DOHH2 (cell line): ENCODE data around the gene LRRC4C.

Experiments used
- H3F3A ChIP-seq: fragments of 200-600 bp; sonication (generic), shearing (Covaris generic); 2 replicates; pipeline ENCODE4 v1.6.0; 2016; ENCODE audit warnings: antibody characterized with exemption, mild to moderate bottlenecking; ENCODE audit not compliant: control insufficient read depth, insufficient read depth
- H3K27ac ChIP-seq: fragments of 200-600 bp; sonication (generic); 2 replicates; pipeline ENCODE4 v1.5.1; 2014; ENCODE audit warnings: low read depth, mild to moderate bottlenecking, low read length, moderate library complexity
- H3K27me3 ChIP-seq: fragments of 200-600 bp; sonication (generic); 2 replicates; pipeline ENCODE4 v1.6.1; 2014; ENCODE audit warnings: mild to moderate bottlenecking, low read length, mixed read lengths; ENCODE audit not compliant: control insufficient read depth
- H3K36me3 ChIP-seq: fragments of 200-600 bp; sonication (generic); 2 replicates; pipeline ENCODE4 v1.6.1; 2014; ENCODE audit warnings: mild to moderate bottlenecking, low read length, moderate library complexity, mixed read lengths; ENCODE audit not compliant: control insufficient read depth
- H3K4me1 ChIP-seq: fragments of 200-600 bp; sonication (generic); 2 replicates; pipeline ENCODE4 v1.6.1; 2014; ENCODE audit warnings: mild to moderate bottlenecking, low read length, mixed read lengths; ENCODE audit not compliant: control insufficient read depth
- H3K4me2 ChIP-seq: fragments of 200-600 bp; sonication (generic); 2 replicates; pipeline ENCODE4 v1.6.0; 2014; ENCODE audit warnings: mild to moderate bottlenecking, low read length, moderate library complexity
- H3K4me3 ChIP-seq: fragments of 200-600 bp; sonication (generic); 2 replicates; pipeline ENCODE4 v1.5.1; 2014; ENCODE audit warnings: mild to moderate bottlenecking, low read length, mixed read lengths
- H3K79me2 ChIP-seq: fragments of 200-600 bp; sonication (generic); 2 replicates; pipeline ENCODE4 v1.6.1; 2014; ENCODE audit warnings: mild to moderate bottlenecking, low read length, mixed read lengths; ENCODE audit not compliant: control insufficient read depth
- H3K9me2 ChIP-seq: fragments of 200-600 bp; sonication (generic); replicated peaks from 2 replicates; pipeline ENCODE4 v1.6.1; 2014; ENCODE audit warnings: mild to moderate bottlenecking, low read length, mixed read lengths; ENCODE audit not compliant: control insufficient read depth
- H3K9me3 ChIP-seq: fragments of 200-600 bp; sonication (generic); 2 replicates; pipeline ENCODE4 v1.6.1; 2014; ENCODE audit warnings: antibody characterized with exemption, low read length, mixed read lengths; ENCODE audit not compliant: control insufficient read depth, insufficient read depth
- H4K20me1 ChIP-seq: fragments of 200-600 bp; sonication (generic); 2 replicates; pipeline ENCODE4 v1.6.0; 2014; ENCODE audit warnings: low read depth, mild to moderate bottlenecking, antibody characterized with exemption, low read length, moderate library complexity; ENCODE audit not compliant: control insufficient read depth, insufficient read depth
- CTCF ChIP-seq: fragments of 200-600 bp; sonication (generic); IDR thresholded peaks from one replicate; pipeline ENCODE4 v1.5.1; 2014; ENCODE audit warnings: antibody characterized with exemption, mild to moderate bottlenecking, low read depth, low read length; ENCODE audit not compliant: poor library complexity, severe bottlenecking
- EZH2phosphoT487 ChIP-seq: fragments of 200-600 bp; sonication (generic); IDR thresholded peaks from 2 replicates; pipeline ENCODE4 v1.6.1; 2017; ENCODE audit warnings: borderline replicate concordance, mild to moderate bottlenecking, antibody characterized with exemption, low read length, moderate library complexity, mixed read lengths

The LRRC4C gene

DNA sequence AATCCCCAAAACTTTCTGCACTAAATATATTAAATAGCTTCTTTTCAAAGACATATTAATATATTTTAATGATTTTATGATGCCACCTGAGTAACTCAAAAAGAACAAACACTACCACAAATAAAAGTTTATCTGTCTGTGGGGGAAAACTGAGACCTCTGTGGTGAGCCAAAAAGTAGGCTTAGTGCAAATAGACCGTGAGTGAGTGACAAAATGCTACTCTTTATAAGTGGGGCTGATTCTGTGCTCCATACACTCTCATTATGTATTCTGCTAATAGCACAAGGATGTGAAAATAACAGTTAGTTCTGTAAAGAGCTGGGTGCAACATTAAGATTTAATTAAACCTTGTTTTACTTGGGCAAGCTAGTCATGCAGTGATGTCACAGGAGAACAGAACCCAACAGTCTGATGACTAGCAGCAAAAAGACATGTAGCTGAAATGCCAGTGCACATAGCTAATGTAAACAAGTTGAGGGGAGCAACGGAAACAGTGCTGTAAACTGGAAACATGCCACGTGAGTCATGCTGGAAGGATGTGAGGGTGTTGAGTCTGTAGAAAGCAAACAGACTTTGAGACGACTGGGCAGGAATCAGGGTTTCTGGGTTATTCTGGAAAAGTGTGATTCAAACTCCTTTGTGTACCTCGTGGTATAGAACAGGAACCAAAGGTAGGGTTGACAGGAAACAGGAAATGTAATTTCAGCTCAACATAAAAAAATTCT lies 1130.4 kb downstream of the LRRC4C start:
- Histone ChIP-seq H3F3A (no peaks in the 10 kb centered on the region), H4K20me1 (no peaks in the 10 kb centered on the region), H3K79me2 (no peaks in the 10 kb centered on the region), H3K36me3 (no peaks in the 10 kb centered on the region), H3K27ac (no peak overlapping the region), H3K4me1 (no peaks in the 10 kb centered on the region), H3K4me3 (no peak overlapping the region), H3K9me3 (no peaks in the 10 kb centered on the region), H3K9me2 (no peaks in the 10 kb centered on the region; the same call in 1 of the 2 replicates), H3K27me3 (no peaks in the 10 kb centered on the region), H3K4me2 (no peak overlapping the region)
- TF ChIP-seq CTCF (no peak), EZH2phosphoT487 (no peak)

DNA sequence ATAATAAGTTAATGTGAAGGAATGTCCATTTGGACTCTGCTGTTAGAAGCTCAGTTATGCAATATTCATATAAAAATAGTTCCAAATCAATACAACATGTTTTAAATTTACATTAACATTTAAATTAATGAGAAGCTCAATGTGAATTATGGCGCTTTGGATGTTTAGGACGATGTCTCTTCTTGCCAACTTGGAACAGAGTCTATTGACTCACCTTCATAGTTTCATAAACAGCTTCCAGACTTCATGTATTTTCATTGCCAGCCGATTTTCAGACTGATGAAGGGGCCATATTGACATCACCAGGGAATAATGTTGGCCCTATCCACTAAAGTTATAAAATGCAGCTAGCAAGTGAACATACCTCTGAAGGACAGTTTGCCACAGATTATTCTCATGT lies 1136.2 kb downstream of the LRRC4C start:
- Histone ChIP-seq H3K36me3 (no peaks in the 10 kb centered on the region), H3K9me3 (no peaks in the 10 kb centered on the region), H3K79me2 (no peaks in the 10 kb centered on the region), H4K20me1 (no peaks in the 10 kb centered on the region), H3K27me3 (no peaks in the 10 kb centered on the region), H3K27ac (no peak overlapping the region), H3K4me2 (no peak overlapping the region), H3K4me1 (no peaks in the 10 kb centered on the region), H3F3A (no peaks in the 10 kb centered on the region), H3K9me2 (no peaks in the 10 kb centered on the region), H3K4me3 (no peak overlapping the region)
- TF ChIP-seq CTCF (no peak), EZH2phosphoT487 (no peak)

DNA sequence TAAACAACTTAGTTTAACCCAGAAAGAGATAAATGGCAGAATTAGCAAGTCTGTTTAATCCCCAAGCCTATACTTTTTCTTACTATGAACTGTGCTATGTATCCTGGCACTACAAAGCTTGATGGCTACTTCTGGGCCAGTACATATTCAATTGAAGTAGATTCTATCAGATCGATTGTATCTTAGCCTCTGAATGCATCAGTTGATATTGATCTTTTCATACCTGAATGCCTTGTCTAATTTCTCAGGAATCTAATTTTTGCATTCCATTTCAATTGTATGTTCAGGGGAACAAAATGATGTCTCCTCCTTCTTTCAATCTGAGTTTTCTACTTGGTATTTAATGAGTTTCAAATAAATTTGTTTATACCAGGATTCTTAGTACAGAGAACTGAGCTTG lies 1137.9 kb downstream of the LRRC4C start:
- H3K9me3 ChIP-seq: no peaks in the 10 kb centered on the region
- H3K27ac ChIP-seq: no peak overlapping the region
- H3K9me2 ChIP-seq: no peaks in the 10 kb centered on the region
- H3K27me3 ChIP-seq: no peaks in the 10 kb centered on the region
- no peak overlapping the region for H3K4me2 ChIP-seq
- no peaks in the 10 kb centered on the region for H3K79me2 ChIP-seq
- H3F3A ChIP-seq: no peaks in the 10 kb centered on the region
- no peak for TF ChIP-seq CTCF
- TF ChIP-seq EZH2phosphoT487: no peak
- H3K4me1 ChIP-seq: no peaks in the 10 kb centered on the region
- no peaks in the 10 kb centered on the region for H3K36me3 ChIP-seq
- H3K4me3 ChIP-seq: no peak overlapping the region
- H4K20me1 ChIP-seq: no peaks in the 10 kb centered on the region
